ENCODE data around the gene TIMD4. TPM values are rescaled to one million over a fixed set of nuclear protein-coding genes. Genes with fewer than 3 reads are reported as not detected.
"Not testable (repeated sequence)": the region's sequence is repeated elsewhere in the genome, so short reads cannot be mapped to it uniquely, and the experiment has no call there.

TIMD4 gene
- total RNA-seq, 2 donors from 2014 or later, result 0.42 to 2.8 TPM

GRCh38 chr5:156936972-156937371, 26.1 kb downstream of the TIMD4 start:
- intact Hi-C loops (cut with DNase I), result no loop called here
- H3K27me3 ChIP-seq, result no peaks in the 10 kb centered on the region
- no peak overlapping the region for H3K27ac ChIP-seq
- no peaks in the 10 kb centered on the region for H3K9me3 ChIP-seq
- no peak overlapping the region for H3K4me3 ChIP-seq
- H3K9ac ChIP-seq (ENCODE audit: low read depth in 2 of 2, low read length in 2 of 2), result no peak overlapping the region
- no peaks in the 10 kb centered on the region for H3K36me3 ChIP-seq
- TF ChIP-seq CTCF (IDR thresholded peaks at IDR 0.05), result no peak
- no peaks in the 10 kb centered on the region for H3K4me1 ChIP-seq
- no peak for DNase-seq

GRCh38 chr5:156934450-156935211, 28.4 kb downstream of the TIMD4 start:
- peak; percentile 40 for TF ChIP-seq CTCF (IDR thresholded peaks at IDR 0.05)
- Histone ChIP-seq H3K27me3 (no peaks in the 10 kb centered on the region), H3K9me3 (no peaks in the 10 kb centered on the region), H3K4me1 (no peaks in the 10 kb centered on the region), H3K36me3 (no peaks in the 10 kb centered on the region), H3K4me3 (no peak overlapping the region), H3K9ac (ENCODE audit: low read depth in 2 of 2, low read length in 2 of 2) (no peak overlapping the region), H3K27ac (no peak overlapping the region)
- DNase-seq, result no peak
- intact Hi-C loops (cut with DNase I), result no loop called here

GRCh38 chr5:156929366-156929948, 33.6 kb downstream of the TIMD4 start:
- Histone ChIP-seq H3K27ac (no peak overlapping the region), H3K9ac (ENCODE audit: low read depth in 2 of 2, low read length in 2 of 2) (no peak overlapping the region), H3K9me3 (no peaks in the 10 kb centered on the region), H3K27me3 (no peaks in the 10 kb centered on the region), H3K4me1 (no peaks in the 10 kb centered on the region), H3K36me3 (no peaks in the 10 kb centered on the region), H3K4me3 (no peak overlapping the region)
- TF ChIP-seq CTCF (IDR thresholded peaks at IDR 0.05), result no peak
- intact Hi-C loops (cut with DNase I), result no loop called here
- DNase-seq, result no peak

GRCh38 chr5:156927545-156927944, 35.5 kb downstream of the TIMD4 start:
- no peak for TF ChIP-seq CTCF (IDR thresholded peaks at IDR 0.05)
- DNase-seq, result no peak
- no peak overlapping the region for H3K27ac ChIP-seq
- no peak overlapping the region for H3K9ac ChIP-seq (ENCODE audit: low read depth in 2 of 2, low read length in 2 of 2)
- H3K4me1 ChIP-seq, result no peaks in the 10 kb centered on the region
- no peaks in the 10 kb centered on the region for H3K27me3 ChIP-seq
- H3K36me3 ChIP-seq, result no peaks in the 10 kb centered on the region
- intact Hi-C loops (cut with DNase I), result no loop called here
- H3K9me3 ChIP-seq, result no peaks in the 10 kb centered on the region
- no peak overlapping the region for H3K4me3 ChIP-seq

GRCh38 chr5:156925767-156926166, 37.3 kb downstream of the TIMD4 start:
- H3K36me3 ChIP-seq; H3K4me3 ChIP-seq; intact Hi-C loops (cut with DNase I); DNase-seq; H3K9ac ChIP-seq (ENCODE audit: low read depth in 2 of 2, low read length in 2 of 2); H3K27ac ChIP-seq; H3K9me3 ChIP-seq; H3K27me3 ChIP-seq; H3K4me1 ChIP-seq: not testable (repeated sequence)

- intact Hi-C loops (cut with DNase I), result no loop called here
- DNase-seq, result no peak
- H3K36me3 ChIP-seq, result no peaks in the 10 kb centered on the region
- no peaks in the 10 kb centered on the region for H3K27me3 ChIP-seq
- H3K9me3 ChIP-seq, result no peaks in the 10 kb centered on the region
- H3K4me3 ChIP-seq, result no peak overlapping the region
- H3K27ac ChIP-seq, result no peak overlapping the region
- no peak for TF ChIP-seq CTCF (IDR thresholded peaks at IDR 0.05)
- H3K9ac ChIP-seq (ENCODE audit: low read depth in 2 of 2, low read length in 2 of 2), result no peak overlapping the region
- H3K4me1 ChIP-seq, result no peaks in the 10 kb centered on the region
Observed at GRCh38 chr5:156922207-156922792, 40.7 kb downstream of the TIMD4 start.

All from colonic mucosa (tissue), 4 donors.